Measurements from ENCODE around the gene COL26A1.
"Not testable (repeated sequence)": the region's sequence is repeated elsewhere in the genome, so short reads cannot be mapped to it uniquely, and the experiment has no call there.

COL26A1 gene

DNA sequence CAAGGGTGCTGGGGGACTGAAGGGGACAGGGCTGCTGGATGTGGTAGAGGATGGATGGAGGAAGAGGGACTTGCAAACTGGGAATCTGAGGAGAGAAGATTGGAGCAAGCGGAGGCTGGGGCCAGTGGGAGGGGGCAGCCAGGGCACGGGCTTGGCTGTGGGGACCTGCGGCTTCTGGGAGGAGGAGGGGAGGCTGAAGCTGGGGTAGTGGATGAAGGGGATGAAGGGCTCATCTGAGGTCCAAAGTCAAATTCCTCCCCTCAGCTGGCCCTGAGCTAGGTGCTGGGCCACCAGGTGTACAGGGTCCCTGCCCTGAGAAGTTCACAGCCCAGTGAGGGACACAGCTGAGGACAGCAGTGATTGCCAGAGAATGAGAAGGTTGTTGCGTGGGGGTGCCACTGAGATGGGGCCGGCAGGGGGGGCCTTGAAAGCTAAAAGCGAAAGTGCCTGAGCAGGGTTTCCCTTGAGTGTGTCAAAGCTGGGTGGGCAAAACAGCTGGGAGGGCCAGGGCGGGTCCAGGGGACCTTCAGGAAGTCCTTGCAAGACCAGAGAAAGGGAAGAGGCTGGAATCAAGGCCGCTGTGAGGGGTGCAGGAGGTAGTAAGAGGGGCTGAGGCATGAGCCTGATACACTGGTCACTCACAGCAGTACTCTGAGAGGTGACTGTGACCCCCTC is 191.2 kb downstream of the COL26A1 start:
- DNase-seq (ENCODE audit: low spot score) = peak; percentile 6

DNA sequence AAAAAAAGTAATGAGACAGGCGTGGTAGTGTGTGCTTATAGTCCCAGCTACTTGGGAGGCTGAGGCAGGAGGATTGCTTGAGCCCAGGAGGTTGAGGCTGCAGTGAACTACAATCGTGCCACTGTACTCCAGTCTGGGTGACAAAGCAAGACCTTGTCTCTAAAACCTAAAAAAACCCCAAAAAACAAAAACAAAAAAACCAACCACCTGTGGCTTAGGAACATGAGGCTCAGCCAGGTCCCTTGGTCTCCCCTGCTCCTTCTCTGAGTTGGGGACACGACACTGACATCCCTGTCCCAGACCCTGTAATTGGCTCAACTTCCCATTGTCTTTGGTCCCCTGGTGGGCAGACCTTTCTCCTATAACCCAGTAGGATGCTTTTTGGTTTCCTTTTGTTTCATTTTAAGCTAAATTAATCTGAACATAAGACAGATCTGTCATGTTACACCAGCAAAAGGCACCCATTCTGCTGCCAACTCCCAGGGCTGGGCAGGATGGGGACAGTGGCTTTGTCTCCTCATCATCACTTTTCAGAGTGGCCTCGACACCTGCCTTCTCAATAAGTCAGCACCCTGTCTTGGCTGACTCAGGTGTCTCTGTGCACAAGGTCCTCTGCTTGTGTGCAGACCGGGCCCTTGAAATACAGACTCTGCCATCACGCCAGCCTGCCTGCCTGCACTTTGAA is 192.1 kb downstream of the COL26A1 start:
- no peak for DNase-seq (ENCODE audit: low spot score)

DNA sequence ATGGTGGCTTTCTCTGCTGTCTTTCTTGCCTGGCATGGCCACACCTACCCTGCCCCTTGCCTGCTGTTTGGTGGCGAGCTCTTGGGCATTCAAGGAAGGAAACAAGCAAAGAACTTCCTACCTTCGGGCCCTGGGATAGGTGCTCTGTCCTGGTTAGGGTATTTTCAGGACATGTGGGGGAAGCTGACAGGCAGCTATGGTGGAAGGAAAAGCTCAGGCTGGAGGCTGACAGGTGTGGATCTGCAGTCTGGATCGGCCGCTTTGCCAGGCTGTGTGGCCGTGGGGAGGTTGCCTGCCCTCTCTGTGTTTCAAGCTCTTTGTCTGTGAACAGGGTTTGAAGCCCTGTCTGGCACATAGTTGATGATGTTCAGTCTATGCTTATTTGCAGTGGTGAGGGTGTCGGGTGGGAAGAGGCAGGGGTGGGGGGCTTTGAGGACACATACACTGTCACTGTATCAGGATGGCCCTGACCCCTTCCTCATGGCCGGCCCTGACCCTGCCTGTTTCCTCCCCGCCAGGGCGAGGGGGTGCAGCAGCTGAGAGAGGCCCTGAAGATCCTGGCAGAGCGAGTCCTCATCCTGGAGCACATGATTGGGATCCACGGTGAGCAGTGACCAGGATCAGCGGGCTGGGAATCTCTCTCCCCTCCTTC is 192.7 kb downstream of the COL26A1 start:
- no peak for DNase-seq (ENCODE audit: low spot score)

DNA sequence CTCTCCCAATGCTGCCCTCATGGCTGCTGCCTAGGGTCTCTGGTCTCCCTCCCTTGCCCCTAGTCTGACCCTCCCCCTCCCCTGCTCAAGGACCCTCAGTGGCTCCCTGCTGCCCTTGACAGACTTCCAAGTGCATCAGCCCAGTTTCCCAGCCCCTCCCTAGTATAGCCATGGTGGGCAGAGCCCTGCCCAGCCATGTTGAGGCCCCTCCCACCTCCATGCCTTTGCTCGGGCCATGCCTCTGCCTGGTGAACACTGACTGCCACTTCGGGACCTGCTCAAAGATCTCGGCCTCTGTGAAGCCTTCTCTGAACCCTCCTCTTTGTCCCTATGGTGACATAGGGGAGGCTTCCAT is 193.2 kb downstream of the COL26A1 start:
- DNase-seq (ENCODE audit: low spot score) = no peak

DNA sequence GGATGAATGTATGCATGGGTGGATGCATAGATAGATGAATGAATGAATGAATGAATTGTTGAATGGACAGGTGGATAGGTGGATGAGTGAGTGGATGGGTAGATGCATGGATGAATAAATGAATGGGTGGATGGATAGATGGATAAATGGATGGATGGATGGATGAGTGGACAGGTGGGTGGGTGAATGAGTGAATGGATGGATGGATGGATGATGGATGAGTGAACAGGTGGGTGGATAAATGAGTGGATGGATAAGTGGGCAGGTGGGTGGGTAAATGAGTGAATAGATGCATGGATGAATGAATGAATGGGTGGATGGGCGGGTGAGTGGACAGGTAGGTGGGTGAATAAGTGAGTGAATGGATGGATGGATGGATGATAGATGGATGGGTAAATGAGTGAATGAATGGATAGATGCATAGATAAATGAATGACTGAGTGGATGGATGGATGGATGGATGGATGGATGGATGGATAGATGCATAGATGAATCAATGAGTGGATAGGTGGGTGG is 193.8 kb downstream of the COL26A1 start:
- no peak for DNase-seq (ENCODE audit: low spot score)

DNA sequence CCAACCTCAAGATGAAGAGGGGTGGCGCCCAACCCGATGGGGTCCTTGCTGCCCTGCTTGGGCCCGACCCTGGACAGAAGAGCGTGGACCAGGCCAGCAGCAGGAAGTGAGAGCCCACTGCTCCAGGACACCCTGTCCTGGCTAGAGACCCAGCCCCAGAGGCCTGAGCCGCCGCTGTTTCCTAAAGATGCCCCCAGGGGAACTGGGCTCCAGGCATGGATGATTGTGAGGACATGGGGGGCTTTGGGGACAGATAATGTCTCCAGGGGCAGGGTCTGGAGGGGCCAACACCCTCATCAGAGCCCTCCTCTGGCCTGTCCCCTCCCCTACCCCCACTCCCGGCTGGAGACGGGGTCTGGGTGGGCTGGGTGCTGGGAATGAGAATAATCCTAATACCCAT is 194.7 kb downstream of the COL26A1 start:
- DNase-seq (ENCODE audit: low spot score) = no peak

DNA sequence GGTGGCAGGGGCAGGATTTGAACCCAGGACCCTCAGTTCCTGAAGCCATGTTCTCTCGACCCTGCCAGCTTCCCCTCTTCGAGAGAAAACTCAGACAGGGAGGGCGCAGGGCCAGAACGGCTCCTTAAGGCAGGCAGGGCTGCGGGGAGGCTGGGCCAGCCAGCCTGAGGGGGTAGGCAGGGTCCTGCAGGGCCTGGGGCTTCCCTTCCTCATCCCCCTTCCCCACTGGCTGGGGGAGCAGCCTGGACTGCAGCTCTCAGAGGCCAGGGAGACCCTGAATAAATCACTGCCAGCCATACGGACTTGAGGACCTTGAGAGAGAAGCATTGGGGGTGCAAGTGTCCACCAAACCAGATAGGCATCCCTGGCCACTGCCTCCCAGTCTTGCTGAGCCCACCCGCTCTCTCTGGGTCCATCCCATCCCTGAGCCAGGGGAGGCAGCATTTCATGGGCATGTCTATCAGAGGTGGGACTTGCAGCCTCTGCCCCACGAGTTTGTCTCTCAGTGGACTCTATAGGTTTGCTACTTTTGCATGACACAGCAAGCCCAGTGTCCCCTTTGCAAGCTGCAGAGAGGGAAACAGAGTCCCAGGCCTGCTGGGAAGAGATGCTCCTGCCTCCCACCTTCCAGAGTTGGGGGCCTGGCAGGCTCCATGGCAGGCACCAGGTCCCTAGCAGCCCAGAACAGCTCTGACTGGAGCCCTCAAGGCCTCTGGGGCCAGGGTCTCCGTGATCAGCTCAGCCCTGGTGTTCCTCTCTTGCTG is 195.5 kb downstream of the COL26A1 start:
- no peak for DNase-seq (ENCODE audit: low spot score)

DNA sequence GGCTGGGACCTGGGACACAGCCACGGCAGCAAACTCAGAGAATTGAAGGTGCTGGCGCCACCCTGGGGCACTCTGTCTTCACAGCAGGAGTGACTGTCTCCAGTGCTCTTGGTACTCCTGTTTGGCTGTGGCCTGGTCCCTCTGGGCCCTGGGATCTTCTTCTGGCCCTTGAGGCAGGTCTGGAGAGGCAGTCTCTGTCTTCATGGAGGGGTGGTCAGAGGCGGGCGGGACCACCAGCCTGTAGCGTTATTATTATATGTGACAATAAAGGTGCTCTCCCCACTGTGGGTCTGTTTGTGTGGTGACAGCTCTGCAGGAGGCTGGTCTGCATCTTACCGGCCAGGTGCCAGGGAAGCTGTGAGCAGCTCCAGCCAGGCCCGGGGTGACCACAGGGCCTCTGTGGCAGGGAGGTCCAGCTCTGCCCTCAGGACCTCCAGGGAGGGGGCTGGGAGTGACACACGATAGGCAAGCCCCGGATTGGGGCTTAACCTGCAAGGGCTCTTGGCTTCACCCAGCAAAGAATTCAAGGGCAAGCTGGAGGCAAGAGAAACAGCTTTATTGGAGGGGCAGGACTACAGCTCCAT is 196.2 kb downstream of the COL26A1 start:
- no peak for DNase-seq (ENCODE audit: low spot score)

DNA sequence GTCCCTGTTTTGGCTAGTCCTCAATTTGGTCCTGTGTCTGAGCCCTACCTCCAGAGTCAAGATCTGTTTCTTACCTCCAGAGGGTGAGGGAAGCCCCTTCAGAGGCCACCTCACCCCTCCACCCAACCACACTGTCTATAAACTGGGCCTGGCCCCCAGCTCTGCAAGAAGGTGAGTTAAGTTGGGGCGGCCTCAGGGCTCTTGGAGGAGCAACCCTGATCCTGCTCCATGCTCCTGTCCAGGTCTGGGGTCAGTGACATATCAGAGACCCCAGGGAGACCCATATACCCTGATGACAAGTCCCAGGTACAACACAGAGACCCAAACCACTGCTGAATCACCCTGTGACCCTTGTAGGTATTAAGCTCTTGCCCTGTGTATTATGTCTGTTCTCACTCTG is 196.9 kb downstream of the COL26A1 start:
- DNase-seq (ENCODE audit: low spot score) = no peak

DNA sequence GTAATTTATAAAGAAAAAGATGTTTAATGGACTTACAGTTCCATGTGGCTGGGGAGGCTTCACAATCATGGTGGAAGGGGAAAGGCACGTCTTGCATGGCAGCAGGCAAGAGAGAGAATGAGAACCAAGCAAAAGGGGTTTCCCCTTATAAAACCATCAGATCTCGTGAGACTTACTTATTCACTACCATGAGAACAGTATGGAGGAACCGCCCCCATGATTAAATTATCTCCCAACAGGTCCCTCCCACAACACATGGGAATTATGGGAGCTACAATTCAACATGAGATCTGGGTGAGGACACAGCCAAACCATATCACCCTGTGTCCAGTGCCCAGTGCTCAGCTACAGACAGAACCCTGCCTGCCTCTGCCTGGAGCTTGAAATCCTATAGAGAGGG is 197.3 kb downstream of the COL26A1 start:
- DNase-seq (ENCODE audit: low spot score) = not testable (repeated sequence)

DNA sequence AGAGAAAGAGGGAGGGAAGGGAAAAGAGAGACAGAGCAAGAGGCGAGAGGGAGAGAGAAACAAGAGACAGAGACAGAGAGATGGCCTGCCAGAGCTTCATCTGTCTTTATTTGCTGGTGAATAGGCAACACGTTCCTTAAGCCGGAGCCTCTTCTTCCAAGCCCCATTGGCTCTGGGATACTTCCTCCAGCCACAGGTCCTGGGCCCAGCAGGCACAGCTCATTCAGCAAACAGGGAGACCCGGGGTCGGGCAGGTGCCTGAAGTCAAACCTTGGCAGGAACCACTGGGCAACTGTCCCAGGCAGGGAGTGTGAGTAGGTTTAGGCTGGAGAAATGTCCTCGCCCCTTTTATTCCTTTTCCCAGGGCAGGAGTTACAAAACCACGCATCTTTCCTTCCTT is 198.2 kb downstream of the COL26A1 start:
- DNase-seq (ENCODE audit: low spot score) = peak; percentile 8

DNA sequence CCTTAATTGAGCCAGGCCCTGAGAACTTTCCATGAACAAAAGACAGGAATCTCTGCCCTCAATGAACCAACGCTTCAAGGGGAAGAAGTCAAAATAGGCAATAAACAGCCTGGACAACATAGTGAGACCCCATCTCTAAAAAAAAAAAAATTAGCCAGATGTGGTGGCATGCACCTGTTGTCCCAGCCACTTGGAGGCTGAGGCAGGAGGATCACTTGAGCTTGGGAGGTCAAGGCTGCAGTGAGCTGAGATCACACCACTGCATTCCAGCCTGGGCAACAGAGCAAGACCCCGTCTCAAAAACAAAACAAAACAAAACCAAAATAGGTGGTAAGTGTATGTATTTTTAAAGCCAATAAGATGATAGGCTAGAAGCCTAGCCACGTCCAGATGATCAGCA is 198.6 kb downstream of the COL26A1 start:
- not testable (repeated sequence) for DNase-seq (ENCODE audit: low spot score)

DNA sequence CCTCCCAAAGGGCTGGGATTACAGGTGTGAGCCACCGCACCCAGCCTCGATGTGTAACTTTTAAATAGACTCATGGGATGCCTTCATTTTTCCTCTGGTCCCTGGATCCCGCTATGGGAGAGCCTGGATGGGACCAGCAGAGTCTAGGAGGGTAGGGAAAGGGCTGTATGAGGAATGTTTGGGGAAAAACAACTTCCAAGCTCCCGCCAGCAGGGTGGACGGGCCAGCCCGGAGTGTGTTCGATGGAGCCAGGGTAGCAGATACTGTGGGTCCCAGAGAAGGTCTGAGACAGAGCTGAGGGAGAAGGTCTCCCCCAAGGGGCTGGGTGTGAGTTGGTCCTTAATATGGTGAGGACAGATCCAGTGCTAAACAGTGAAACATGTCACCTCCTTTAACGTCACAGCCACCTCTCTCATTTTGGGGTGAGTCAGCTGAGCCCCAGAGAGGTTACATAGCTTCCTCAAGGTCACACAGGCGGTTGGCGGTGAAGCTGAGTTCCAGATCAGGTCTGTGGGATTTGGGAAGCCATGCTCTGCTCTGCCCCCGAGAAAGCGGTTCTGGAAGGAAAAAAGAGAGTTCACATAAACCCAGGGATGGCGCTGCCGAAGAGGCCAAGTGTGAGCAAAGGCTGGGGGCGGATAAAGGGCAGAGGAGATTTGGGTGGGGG is 200.0 kb downstream of the COL26A1 start:
- no peak for DNase-seq (ENCODE audit: low spot score)

DNA sequence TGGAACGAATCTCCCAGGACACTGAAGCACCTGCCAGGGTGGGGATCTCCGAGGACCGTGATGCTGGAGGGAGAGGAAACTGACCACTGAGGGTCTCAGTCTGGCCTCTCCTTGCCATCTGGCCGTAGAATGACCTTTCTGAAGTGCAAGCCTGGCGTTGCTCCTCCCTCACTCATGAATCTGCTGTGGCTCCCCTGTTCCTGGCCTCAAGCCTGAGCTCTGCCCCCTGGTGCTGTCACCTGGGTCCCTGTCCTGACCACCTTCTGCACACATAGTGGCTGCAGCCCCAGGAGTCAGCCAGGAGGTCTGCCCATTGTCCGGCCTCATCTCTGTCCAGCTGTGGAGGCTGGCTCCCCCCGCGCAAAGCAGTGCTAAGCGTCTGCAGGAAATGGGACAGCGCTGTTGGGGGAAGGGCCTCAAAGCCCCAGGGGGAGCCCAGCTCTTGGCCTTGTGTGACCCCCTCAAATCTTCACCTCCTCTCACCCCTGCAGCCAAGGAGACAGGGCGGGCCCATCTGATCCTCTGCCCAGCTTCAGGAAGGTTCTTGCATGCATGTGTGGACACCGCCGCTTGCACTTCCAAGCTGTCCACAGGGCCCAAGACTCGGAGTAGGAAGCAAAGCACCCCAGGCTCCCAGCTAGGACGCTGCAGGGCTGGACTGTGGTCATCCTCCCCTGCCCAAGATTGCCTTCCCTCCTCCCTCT is 200.7 kb downstream of the COL26A1 start:
- no peak for DNase-seq (ENCODE audit: low spot score)

DNA sequence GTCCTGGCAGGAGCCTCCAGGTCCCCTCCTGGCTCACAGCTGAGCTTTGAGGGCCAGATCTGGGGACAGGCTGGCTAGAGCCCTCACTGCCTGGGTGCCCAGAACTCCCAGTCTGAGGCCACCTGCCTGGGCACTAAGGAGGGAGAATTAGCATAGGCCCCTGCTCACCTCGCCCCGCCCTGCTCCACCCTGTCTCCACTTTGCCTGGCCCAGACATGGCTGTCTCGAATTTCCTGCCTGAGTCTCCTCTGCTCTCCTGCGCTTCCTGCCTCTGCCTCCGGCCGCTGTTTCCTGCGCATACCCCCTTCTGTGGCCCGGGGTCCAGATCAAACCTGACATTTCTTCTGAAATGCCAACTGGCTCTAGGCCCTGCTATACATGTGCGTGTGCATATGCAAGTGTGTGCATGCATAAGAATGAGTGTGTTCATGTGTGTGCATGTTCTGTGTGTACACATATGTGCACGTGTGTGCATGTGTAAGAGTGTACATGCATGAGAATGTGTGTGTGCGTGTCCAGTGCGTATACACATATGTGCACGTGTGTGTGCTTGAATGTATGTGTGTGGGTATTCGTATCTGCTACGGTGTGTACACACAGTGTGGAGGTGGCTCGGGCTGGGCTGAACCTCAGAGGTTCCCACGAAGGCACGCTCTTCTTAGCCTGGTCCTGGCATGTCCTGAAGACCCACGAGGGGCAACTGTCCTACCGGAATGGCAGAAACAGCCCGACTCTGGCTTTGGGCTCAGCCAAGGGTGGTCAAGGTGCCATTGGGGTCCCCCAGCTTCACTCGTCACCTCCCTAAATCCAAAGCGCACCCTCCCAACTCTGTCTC is 201.5 kb downstream of the COL26A1 start:
- no peak for DNase-seq (ENCODE audit: low spot score)

DNA sequence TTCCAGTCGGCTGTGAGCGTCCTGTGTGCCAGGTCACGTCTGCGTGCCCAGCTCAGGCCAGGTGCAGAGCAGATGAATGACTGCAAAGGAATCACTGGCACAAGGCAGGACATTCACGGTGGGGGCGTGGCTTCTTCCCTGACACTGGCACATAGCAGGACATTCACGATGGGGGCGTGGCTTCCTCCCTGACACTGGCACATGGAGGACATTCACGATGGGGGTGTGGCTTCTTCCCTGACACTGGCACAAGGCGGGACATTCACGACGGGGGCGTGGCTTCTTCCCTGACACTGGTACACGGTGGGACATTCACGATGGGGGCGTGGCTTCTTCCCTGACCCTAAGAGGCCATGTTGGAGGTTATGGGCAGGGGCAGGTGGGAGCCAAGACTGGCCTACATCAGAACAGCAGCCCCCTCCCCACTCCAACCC is 202.1 kb downstream of the COL26A1 start:
- peak; percentile 23 for DNase-seq (ENCODE audit: low spot score)

DNA sequence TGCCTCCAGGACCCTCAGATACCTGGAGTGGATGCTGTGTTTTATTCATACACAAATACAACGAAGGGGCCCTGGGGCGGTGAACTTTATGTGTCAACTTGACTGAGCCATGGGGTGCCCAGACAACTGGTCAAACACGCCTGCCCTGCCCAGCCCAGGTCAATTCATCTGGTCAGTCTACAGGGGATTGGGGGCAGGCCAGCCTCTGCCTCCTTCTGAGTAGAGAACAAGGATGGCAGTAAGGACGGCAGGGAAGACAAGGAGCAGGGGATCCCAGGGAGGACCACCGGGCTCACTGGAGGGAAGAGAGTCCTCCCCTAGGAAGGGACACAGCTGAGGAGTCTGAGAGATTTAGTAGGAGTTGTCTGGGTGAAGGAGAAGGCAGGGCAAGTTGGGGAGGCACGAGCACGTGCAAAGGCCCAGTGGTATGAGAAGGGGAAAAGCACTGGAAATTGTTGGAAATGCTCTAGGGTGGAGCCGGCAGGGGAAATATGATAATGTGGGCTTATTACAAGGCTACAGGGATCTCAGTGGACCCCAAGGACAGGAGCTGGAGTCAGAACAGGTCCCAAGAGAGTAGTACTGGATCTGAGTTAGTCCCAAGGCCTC is 203.0 kb downstream of the COL26A1 start:
- no peak for DNase-seq (ENCODE audit: low spot score)

DNA sequence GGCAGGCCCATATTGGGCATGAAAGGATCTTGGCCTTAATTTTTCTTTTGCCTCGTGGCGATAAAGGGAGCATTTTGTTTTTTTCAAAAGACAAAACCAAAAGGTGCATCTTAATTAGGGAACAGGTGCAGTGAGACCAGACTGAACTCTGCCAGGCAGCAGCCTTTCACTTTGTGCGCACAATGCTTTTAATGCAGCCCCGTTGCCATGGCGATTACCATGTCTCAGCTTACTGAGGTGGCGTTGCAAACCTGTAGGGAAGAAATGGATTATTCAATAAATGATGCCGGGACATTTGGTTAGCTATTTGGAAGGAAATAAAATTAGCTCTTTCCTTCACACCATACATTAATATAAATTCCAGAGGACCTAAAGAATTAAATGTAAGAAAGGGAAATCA is 204.6 kb downstream of the COL26A1 start:
- no peak for DNase-seq (ENCODE audit: low spot score)

DNA sequence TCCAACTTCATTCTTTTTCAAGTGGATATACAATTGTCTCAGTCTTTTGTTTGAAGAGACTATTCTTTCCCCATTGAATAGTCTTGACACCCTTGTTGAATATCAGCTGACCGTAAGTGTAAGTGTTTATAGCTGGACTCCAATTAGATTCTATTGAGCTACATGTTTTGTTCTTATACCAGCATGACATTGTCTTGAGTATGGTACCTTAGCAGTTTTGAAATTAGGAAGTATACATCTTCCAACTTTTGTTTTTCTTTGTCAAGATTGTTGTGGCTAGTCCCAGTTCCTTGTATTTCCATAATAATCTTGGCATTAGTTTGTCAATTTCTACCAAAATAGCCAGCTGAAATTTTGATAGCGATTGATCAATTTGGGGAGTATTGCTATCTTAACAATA is 209.5 kb downstream of the COL26A1 start:
- DNase-seq (ENCODE audit: low spot score) = no peak

DNA sequence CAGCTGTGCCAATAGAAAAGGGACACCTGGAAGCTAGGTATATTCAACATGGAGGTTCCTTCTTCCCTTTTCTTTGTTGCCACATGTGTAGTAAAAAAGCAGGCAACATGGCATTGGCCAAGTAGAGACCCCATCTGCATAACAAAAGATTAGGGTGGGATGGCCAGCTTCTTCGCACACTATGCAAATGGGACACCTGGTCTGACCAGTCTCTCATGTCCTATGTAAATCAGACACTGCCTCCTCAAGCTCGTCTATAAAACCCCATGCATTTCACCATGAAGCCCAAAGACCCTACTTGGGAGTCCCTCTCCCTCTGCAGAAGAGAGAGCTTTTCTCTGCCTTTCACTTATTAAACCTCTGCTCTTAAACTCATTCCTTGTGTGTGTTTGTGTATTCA is 212.5 kb downstream of the COL26A1 start:
- no peak for DNase-seq (ENCODE audit: low spot score)

All from AG20443 (cell line).